GM21390 (cell line): Measurements from ENCODE around the gene FAF2.
"Not testable (repeated sequence)": the region's sequence is repeated elsewhere in the genome, so short reads cannot be mapped to it uniquely, and the experiment has no call there.

Source experiments
- ATAC-seq: cut with Tn5 transposase; IDR thresholded peaks from one replicate; pipeline ENCODE4 v1.9.1; 2021; ENCODE audit not compliant: unreplicated experiment

FAF2 gene, protein sequence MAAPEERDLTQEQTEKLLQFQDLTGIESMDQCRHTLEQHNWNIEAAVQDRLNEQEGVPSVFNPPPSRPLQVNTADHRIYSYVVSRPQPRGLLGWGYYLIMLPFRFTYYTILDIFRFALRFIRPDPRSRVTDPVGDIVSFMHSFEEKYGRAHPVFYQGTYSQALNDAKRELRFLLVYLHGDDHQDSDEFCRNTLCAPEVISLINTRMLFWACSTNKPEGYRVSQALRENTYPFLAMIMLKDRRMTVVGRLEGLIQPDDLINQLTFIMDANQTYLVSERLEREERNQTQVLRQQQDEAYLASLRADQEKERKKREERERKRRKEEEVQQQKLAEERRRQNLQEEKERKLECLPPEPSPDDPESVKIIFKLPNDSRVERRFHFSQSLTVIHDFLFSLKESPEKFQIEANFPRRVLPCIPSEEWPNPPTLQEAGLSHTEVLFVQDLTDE

GRCh38 chr5:176447978-176448608, at the start of gene FAF2:
Gene FAF2 (plus strand): TSS chr5:176448385. CDS start chr5:176448408, 23 bp downstream.
- ATAC-seq, result peak; percentile 92

DNA sequence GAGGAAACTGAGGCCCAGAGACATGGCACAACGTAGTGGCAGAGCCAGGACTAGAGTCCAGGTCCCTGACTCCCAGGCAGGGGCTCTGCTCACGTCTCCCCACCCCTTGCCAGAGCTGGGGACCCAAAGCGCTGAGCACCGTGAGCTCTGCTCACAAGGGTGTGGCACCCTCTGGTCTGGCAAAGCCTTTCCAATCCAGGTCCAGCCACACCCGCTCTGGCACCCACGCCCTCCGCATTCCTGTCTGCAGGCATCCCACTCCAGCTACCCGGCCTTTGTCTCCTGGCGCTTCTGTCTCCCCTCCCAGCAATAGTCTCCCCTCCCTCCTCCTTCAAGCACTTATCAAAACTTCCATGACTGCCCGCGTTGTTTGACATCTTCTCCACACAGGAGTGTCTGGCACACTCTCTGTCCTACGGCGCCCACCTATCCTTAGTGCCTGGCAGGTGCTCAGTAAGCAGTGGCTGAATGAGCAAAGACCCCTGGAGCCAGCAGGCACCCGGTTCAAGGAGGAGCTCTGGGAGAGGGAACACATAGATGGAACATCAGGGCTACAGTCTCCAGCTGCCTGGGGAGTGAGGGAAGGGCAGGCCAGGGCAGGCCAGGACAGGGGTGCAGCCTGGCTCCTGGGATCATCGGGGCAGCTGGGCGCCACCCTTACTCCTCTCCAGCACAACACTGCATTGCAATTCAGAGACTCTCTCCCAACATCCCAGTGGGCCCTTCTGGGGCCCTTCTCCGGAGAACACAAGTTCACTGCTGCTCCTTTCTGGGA, 47.6 kb upstream of the FAF2 start:
- ATAC-seq, result no peak

DNA sequence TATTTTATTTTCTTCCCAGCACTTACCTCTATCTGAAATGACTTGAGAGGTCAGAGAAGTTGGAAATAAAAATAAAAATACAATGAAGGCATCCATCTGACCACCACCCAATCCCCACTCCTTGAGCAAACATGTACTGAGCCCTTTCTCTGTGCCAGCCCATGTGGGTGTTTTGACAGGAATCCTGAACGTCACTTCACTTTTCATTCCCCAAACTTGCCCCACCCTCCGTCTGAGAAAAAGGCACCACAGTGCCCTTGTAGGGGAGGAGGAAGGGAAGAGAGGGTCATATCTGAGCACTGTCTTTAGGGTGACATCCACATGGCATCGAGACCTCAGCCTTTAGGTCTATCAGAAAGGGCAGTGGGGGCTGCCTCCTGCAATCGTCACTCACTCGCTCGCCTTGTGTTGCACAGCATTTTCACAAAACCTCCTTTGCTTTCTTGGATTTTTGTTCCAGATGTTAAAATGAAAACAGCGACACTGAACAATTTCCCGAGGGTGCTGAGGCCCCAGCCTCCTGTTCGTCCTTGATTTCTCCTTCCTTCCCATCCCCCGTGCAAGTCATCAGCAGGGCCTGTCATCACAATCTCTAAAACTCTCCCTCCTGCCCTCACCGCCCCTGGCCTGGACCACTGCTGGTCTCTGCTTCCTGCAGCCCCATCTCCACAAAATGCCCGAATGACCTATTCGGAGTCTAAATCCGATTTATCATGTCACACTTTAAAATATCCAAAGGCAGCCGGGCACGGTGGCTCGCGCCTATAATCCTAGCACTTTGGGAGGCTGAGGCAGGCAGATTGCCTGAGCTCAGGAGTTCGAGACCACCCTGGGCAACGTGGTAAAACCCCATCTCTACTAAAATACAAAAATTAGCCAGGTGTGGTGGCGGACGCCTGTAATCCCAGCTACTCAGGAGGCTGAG, 46.6 kb upstream of the FAF2 start:
- ATAC-seq, result no peak

DNA sequence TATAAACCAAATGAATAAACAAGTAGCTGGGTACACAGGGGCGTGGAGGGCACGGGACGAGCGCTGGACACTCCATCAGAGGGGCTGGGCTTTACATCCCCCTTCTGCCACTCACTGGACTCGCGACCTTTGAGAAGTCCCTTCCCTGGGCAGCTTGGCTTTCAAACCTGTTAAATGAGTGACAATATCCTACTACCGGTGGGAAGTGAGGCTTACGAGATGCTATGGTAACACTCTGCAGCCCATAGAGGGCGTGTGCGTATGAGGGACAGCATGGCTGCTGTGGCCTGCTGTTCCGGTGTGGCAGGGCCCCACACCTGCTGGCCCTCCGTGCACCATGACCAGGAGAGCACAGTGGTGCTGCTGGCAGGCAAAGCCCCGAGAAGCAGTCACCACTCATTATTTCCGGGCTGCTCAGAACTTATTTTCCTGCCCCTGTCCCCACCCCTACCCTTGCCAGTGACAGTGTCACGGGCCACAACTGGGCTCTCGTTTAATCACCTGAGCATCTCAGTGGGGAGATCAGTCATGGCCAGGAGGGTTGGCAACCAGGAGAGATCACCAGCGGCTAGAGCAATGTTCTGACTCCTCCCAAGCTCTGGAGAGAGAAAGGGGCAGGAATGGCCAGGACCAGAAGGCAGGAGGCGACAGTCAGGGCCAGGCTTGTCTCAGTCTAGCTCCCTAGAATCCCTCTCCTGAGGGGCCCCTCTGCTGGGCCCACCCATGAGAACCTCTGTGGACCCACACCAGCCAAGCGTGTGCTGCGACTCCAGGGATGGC, 42.3 kb upstream of the FAF2 start:
- ATAC-seq, result no peak

DNA sequence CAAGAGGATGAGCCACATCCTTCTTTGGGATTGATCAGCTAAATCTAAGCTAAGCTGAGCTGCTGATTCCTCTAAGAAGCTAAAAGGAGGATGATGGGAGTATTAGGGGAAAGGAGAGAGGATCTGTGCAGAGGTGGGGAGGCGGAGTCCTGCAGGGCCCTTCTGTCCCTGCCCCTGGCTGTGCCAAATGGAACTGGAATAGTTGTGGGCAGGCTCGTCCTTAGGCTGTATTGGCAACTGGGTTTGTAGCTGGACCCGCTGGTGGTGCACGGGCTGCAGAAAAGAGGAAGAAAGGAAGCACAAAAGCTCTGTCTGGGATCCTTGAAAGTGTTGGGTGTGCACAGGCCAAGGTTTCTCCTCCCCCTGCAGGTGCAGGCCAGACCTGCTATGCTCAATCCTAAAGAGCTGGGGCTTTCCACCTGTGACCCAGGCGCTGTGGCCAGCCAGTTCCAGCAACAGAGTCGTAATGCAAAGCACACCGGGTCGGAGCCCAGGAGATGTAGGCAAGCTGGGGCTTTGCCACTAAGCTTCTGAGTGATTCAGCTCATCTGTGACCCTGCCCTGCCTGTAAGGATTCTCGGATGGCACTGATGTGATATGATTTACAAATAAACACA, 41.6 kb upstream of the FAF2 start:
- ATAC-seq, result no peak

DNA sequence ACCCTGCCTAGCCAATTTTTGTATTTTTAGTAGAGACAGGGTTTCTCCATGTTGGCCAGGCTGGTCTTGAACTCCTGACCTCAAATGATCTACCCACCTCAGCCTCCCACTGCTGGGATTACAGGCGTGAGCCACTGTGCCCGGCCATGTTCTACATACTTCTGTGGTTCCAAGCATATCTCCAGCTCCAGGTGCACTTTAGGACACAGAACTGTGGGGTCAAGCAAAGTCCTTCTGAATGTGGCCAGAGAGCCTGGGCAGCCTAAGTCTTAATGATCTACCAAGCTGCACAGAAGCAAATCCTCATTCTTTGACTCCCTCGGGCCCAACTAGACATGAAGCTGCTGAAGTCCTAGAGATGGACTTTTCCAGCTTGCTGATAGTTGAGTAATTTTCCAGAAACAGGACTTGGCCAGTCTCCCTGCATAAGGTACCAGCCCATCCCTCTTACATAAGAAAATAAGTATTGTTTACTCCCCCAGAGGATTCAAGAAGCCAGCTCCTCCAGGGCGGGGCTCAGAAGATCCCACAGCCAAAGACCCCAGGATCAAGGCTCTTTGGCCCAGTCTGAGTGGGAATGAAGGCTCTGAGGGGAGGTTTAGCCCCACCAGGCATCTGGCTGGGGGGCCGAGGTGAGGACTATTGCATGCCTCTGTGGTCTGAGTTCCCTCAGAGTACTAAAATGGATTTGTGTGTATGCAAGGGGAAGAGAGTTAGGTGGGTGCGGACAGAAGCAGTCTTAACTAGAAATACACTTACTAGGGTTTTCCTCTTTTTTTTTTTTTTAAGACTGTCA, 40.5 kb upstream of the FAF2 start:
- no peak for ATAC-seq

DNA sequence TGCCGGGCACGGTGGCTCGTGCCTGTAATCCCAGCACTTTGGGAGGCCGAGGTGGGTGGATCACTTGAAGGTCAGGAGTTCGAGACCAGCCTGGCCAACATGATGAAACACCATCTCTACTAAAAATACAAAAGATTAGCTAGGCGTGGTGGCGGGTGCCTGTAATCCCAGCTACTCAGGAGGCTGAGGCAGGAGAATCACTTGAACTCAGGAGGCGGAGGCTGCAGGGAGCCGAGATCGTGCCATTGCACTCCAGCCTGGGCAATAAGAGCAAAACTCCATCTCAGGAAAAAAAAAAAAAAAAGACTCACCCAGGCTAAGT, 40.0 kb upstream of the FAF2 start:
- not testable (repeated sequence) for ATAC-seq

- no peak for ATAC-seq
Measured at GRCh38 chr5:176408590-176408989, 39.6 kb upstream of the FAF2 start.

DNA sequence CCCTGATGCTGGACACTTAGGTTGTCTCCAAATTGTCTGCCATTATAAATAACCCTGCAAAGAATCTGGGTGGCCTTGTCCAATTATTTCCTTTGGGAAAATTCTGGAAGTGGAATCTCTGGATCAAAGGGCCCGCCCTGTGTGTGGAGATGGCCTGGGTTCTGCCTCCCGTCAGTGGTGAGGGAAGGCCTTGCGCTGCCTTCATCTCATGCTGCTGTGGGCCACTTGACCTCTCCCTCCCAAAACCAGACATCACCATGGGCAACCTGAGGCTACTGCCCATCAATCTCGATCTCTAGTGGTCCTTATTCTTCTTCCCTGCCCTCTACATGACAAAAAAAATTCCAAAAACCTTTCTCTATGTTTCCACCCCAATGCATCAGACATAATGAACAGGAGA, 38.4 kb upstream of the FAF2 start:
- ATAC-seq, result no peak

GRCh38 chr5:176410486-176411180, 37.6 kb upstream of the FAF2 start:
- no peak for ATAC-seq

DNA sequence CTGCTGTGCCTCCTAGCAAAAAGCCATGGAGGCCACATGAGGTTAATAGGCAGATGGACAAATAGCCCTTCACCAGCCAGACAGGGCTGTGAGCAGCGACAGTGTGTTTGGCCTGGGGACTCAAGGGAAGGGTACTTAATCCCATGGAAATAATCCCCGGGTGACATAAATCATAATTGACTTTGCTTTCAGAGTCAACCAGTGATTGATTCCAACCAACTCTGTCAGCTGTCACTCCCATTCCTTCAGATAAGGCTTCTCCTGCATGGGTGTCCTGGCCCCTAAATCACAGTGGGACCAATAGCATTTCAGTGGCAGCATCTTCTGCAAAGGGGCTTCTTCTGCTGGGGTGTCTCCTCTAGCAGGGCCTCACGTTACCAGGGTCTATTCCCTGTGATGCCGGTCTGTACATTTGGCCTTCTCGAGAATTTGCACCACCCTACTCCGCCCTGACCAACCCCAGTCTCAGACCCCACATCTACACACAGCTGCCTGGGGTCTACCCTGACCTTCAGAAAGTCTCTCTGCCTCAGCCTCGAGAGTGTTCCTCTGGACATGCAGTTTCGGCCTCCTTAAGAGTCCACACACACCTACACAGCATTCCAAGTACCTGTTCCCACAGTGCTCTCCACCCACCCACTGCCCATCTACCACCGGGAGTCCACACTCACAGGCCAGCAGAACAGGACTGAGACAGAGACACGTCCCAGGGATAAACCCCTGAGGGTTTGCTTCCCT, 35.5 kb upstream of the FAF2 start:
- no peak for ATAC-seq

- ATAC-seq, result no peak
Measured at GRCh38 chr5:176413255-176413565, 35.0 kb upstream of the FAF2 start.

DNA sequence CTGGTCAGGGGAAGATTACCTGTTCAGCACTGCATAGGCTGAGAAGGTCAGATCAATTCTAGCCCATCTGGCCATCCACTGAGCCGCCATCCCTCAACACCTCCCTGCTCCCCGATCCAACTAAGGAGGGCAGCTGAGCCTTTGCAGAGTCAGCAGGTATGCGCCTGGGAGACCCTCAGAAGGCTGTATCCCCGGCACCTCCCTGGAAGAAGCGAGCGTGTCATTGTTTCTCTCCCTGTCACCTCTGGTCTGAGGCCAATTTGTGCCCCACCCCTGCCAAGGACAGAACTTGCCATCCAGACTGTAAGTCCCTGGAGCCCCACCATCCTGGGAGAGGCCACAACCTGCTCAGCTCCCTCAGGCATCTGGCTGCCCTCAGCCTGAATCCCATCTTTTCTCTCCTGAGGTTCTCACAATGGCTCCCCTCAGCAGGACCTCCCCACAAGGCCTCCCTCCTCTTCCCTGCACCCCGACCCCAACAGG, 34.4 kb upstream of the FAF2 start:
- ATAC-seq, result no peak

- ATAC-seq, result no peak
Measured at GRCh38 chr5:176414704-176415103, 33.5 kb upstream of the FAF2 start.

DNA sequence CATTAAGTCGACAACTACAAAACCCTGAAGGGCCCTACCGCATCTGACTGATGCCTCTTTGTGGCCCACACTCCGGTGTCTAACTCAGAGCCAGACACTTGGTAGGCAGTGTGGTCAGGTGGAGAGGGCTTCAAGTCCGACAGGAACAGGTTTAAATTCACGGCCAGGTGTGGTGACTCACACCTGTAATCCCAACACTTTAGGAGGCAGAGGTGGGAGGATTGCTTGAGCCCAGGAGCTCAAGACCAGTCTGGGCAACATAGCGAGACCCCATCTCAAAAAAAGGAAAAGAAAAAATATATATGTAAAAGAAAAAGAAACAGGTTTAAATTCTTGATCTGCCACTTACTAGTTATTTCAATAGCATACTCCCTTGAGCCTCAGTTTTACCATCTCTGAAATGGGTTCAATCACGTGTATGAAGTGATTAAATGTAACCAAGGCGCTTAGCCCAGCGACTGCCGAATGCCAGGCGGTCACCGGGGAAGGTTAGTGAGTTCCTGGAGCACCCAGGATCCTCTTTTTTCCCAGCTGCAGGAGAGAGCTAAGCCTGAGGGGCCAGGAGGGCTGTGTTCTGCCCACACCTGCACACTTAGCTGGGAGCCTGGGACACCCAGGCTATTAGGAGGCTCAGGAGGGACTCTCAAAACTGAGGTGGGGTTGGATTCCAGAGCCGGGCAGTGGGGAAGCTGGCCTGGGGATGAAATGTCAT, 32.8 kb upstream of the FAF2 start:
- no peak for ATAC-seq

DNA sequence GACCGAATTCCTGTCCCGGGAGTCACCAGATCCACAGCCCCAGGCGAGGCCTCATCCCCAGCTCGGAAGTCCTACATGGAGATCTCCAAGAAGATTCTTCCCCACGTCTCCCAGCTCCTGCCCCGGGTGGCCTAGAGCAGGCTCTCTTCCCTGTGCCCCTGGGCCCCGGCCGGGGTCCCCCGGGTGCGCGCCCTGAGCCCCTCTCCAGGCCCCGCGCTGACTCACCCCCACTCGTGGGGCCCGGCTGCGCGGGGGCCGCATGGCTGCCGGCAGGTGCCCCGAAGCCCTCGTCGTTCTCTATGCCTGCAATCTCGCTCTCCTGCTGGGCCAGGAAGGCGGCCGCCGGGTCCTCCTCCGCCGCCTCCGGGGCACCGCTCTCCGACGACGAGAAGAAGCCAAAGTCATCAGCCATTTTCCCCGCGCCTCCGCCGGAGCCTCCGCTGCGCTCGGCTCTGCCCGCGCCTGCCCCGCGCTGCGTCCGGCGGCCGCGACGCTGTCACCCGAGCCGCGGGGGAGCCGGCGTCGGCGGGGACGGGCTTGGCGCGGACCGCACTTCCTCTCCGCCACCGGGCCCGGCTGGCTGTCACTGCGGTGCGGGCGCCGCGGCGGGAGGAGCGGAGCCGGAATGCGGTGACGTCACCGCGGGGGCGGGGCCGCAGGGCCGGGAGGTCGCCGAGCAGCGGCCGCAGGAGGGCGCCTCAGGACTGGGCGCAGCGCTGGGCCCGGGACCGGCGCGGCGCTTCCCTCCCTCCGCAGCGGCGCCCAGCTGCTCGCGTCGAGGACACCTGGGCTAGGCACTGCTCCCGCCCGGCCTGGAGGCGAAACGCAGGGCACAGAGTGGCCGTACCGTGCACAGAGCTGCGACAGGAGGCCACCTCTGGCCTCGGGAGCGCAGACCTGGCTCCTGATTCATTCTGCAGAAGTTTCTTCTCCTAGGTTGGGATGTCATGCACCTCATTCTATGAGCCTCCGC, 31.9 kb upstream of the FAF2 start, which contains the start of gene CLTB:
Gene CLTB, minus strand, starts transcription at position 588 of the 973 bp plus-strand sequence. Its CDS starts 176 bp downstream, at position 412.
- peak; percentile 95 for ATAC-seq
